ENCODE results near the gene BLTP3B.

Gene BLTP3B

GRCh38 chr12:100115291-100115690, 27.4 kb downstream of the BLTP3B start:
- DNase-seq (ENCODE audit: low spot score), result no peak

GRCh38 chr12:100114574-100114973, 28.1 kb downstream of the BLTP3B start:
- DNase-seq (ENCODE audit: low spot score), result no peak

GRCh38 chr12:100110276-100110675, 32.4 kb downstream of the BLTP3B start:
- DNase-seq (ENCODE audit: low spot score), result no peak

- no peak for DNase-seq (ENCODE audit: low spot score)
These were observed 35.8 kb downstream of the BLTP3B start for GRCh38 chr12:100106861-100107260.

GRCh38 chr12:100105661-100106060, 37.0 kb downstream of the BLTP3B start:
- no peak for DNase-seq (ENCODE audit: low spot score)

GRCh38 chr12:100101000-100101399, 41.7 kb downstream of the BLTP3B start:
- DNase-seq (ENCODE audit: low spot score), result no peak

Small RNAs within 50 kb of the gene (small RNA-seq; reads per million reads assigned to genes)
- gene MIR1827, result 0 reads per million in 2 experiments
- gene RN7SL176P, result 0 reads per million in 2 experiments
